ENCODE measurements around the gene SSRP1. TPM values are rescaled to one million over a fixed set of nuclear protein-coding genes. Genes with fewer than 3 reads are reported as not detected.
A peak's percentile ranks its signal among the peaks of the same experiment; 100 is the strongest.

SSRP1 gene
- total and polyA plus RNA-seq, 7 experiments from 2014 or later, result 34.3 to 146 (median 54.7) TPM

DNA sequence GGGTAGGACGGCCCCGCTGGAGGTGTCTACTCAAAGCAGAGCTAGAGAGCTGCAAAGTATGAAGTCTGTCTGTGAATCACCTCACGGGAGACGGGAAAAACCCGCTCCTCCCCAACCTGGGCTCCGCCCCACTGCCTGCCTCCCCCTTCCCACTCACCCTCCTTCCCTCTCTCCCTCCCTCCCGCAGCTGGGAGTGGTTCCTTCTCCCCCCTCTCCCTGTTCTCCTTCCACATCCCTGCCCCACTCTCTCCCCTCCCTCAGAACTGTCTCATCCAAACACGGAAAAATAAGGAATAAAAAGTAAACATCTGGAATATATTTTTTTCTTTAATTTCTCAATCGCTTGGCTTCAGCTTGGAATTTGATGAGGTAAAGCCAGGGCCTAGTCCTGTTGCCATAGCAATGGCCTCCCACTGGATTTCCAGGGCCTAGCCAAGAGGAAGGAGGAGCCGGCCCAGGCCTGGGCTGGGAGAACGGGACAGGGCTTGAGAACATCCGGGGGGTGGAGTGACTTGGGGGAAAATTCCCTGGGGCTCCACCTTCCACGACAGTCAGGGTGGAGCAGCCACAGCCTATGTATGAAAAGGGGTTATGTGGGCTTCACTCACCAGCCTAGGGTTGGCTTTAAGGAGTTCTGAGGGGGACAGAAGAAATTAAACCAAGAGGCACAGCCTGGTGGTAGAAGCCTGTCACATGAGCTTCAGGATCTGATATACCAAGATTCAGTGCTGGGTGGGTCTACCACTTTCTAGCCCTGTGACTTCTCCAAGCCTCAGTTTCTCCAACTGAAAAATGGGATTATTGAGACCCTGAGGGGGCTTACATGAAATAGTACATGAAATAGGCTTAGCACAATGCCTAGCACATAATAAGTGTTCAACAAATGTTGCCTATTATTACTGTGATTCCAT, 13.2 kb downstream of the SSRP1 start:
- H3K9me3 Mint-ChIP-seq, result no peaks in the 10 kb centered on the region
- H3K9me3 ChIP-seq (ENCODE audit: control insufficient read depth in 2 of 3, low read length in 3 of 3), result no peaks in the 10 kb centered on the region
- no peak overlapping the region for H3K27ac ChIP-seq (ENCODE audit: low read depth, low read length)
- ATAC-seq, result no peak
- H3K36me3 Mint-ChIP-seq, result peaks cover 6 to 20% (median 14%) of the 10 kb centered on the region in 5 donors
- intact Hi-C loops (cut with micrococcal nuclease), result loop anchor here in 1 of 2 donors (10.0 kb wide), 2 partner anchors 242 to 1822 kb away; partner anchors contain the start of genes FAM111A and UBE2L6
- no peaks in the 10 kb centered on the region for H3K27me3 Mint-ChIP-seq
- H3K27me3 ChIP-seq (ENCODE audit: control insufficient read depth in 2 of 2, insufficient read depth in 2 of 2, low read length in 2 of 2), result no peaks in the 10 kb centered on the region
- ChIA-PET CTCF (no interaction called here), POLR2A (interaction anchor here (0.6 to 1.0 kb wide), 3 partner anchors 11 to 74 kb away, joined by 3 read pairs; no protein-coding TSS in a partner anchor)
- H3K27ac Mint-ChIP-seq, result peak overlapping the region; percentile 51 to 90 (median 76)
- peaks cover 30 to 56% (median 47%) of the 10 kb centered on the region in 7 donors for H3K4me1 Mint-ChIP-seq
- peaks cover 0 to 15% (median 7%) of the 10 kb centered on the region in 3 experiments for H3K36me3 ChIP-seq (ENCODE audit: control insufficient read depth in 2 of 3, insufficient read depth in 3 of 3, low read length in 3 of 3)
- H3K4me3 ChIP-seq (ENCODE audit: low read length), result no peak overlapping the region
- DNase-seq, result no peak
- H3K4me3 Mint-ChIP-seq, result peak overlapping the region; percentile 47 to 95 (median 89)
- peaks cover 8 to 14% of the 10 kb centered on the region in 2 donors for H3K4me1 ChIP-seq (ENCODE audit: control insufficient read depth in 2 of 2, insufficient read depth in 2 of 2, low read length in 2 of 2)

DNA sequence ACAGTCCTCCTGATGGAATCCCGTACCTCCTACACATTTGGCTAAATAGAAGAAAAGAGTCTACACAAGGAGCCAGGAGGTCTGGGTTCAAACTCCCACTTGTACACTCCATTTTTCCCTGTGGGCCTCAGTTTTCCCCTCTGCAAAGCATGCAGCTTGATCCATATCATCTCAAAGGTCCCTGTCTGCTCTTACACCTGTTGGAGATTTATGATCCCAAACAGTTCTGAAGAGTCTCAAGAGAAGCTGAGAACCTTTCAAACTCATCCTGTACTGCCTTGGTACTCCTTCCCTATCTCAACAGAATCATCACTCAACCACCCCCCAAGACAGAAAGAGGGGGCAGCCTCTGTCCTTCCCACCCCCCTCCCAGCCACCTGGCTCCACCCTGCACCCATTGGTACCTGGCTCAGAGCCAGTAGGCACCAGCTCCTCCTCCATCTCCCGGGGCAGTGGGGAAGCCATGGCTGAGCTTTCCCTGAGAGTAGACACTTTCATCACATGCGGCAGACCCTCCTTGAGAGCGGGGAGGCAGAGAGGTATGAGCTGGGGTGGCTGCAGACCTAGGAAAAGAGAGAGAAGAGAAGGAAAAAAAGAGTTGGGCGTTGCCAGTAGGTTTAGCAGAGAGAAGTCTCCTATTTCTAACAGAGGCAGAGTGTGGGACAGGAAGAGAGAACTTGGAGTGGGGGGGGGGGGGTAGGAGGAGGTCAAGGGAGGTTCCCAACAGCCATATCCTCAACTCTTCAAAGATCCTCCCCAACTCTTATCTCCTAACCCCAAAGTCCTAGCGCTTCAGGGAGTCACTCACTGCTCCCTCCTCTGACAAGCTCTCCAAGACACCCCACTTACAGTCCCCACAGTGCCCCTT, 14.1 kb downstream of the SSRP1 start:
- Histone ChIP-seq H3K9me3 (ENCODE audit: control insufficient read depth in 2 of 3, low read length in 3 of 3) (no peaks in the 10 kb centered on the region), H3K4me1 (ENCODE audit: control insufficient read depth in 2 of 2, insufficient read depth in 2 of 2, low read length in 2 of 2) (peaks cover 8 to 14% of the 10 kb centered on the region in 2 donors), H3K27me3 (ENCODE audit: control insufficient read depth in 2 of 2, insufficient read depth in 2 of 2, low read length in 2 of 2) (no peaks in the 10 kb centered on the region), H3K36me3 (ENCODE audit: control insufficient read depth in 2 of 3, insufficient read depth in 3 of 3, low read length in 3 of 3) (peaks cover 0 to 15% (median 0%) of the 10 kb centered on the region in 3 experiments), H3K27ac (ENCODE audit: low read depth, low read length) (no peak overlapping the region), H3K4me3 (ENCODE audit: low read length) (no peak overlapping the region)
- Mint-ChIP-seq H3K27me3 (no peaks in the 10 kb centered on the region), H3K4me1 (peaks cover 26 to 47% (median 39%) of the 10 kb centered on the region in 7 donors), H3K27ac (peak overlapping the region in 6 of 9 donors; percentile 28 to 90 (median 48)), H3K36me3 (peaks cover 0 to 11% (median 7%) of the 10 kb centered on the region in 5 donors), H3K4me3 (peak overlapping the region in 2 of 10 donors; percentile 44 to 72), H3K9me3 (no peaks in the 10 kb centered on the region)
- CTCF ChIA-PET, result interaction anchor here (0.7 kb wide), 1 partner anchor 207 kb away, joined by 3 read pairs; no protein-coding TSS in a partner anchor
- POLR2A ChIA-PET, result interaction anchor here (1.0 kb wide), 1 partner anchor 10 kb away, joined by 3 read pairs; no protein-coding TSS in a partner anchor
- no peak for DNase-seq
- intact Hi-C loops (cut with micrococcal nuclease), result loop anchor here in 1 of 2 donors (10.0 kb wide), 2 partner anchors 243 to 1823 kb away; partner anchors contain the start of genes FAM111A and UBE2L6
- ATAC-seq, result no peak

DNA sequence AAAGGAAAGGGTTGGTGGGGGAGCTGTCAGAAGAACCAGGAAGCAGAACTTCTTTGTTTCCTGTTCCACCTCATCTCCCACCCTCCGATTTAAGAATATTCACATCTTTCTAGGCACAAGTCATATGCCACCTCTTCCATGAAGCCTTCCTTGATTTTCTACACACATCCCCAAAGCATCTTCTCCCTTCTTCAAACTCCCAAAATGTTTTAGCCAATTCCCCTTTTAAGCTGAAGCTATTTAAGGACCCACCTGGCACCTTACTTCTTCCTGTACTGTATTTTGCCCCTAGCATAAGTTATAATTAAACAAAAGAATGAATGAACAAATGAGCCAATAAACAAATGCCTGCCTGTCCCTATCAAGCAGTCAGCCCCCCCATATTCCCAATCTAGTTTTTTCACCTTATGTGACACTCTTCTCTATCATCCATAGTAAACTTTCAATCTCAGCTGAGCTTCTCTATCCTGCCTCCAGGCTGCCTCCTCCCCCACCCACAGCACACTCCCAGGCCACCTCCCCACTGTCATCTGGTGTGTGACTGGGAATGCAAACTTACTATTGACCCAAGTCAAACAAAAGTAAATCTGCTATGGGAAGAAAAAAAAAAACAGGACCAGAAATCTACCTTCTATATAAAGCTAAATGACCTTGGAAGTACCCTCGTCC, 14.8 kb downstream of the SSRP1 start:
- peak overlapping the region in 1 of 10 donors; percentile 16 for H3K4me3 Mint-ChIP-seq
- Histone ChIP-seq H3K36me3 (ENCODE audit: control insufficient read depth in 2 of 3, insufficient read depth in 3 of 3, low read length in 3 of 3) (peaks cover 0 to 15% (median 0%) of the 10 kb centered on the region in 3 experiments), H3K9me3 (ENCODE audit: control insufficient read depth in 2 of 3, low read length in 3 of 3) (no peaks in the 10 kb centered on the region), H3K4me1 (ENCODE audit: control insufficient read depth in 2 of 2, insufficient read depth in 2 of 2, low read length in 2 of 2) (peaks cover 4 to 9% of the 10 kb centered on the region in 2 donors), H3K27me3 (ENCODE audit: control insufficient read depth in 2 of 2, insufficient read depth in 2 of 2, low read length in 2 of 2) (no peaks in the 10 kb centered on the region), H3K27ac (ENCODE audit: low read depth, low read length) (no peak overlapping the region), H3K4me3 (ENCODE audit: low read length) (no peak overlapping the region)
- H3K36me3 Mint-ChIP-seq, result peaks cover 0 to 7% (median 5%) of the 10 kb centered on the region in 5 donors
- ChIA-PET POLR2A (no interaction called here), CTCF (no interaction called here)
- H3K27ac Mint-ChIP-seq, result peak overlapping the region in 3 of 9 donors; percentile 3 to 68 (median 44)
- H3K27me3 Mint-ChIP-seq, result no peaks in the 10 kb centered on the region
- DNase-seq (no peak), ATAC-seq (no peak)
- intact Hi-C loops (cut with micrococcal nuclease), result loop anchor here in 1 of 2 donors (10.0 kb wide), 2 partner anchors 244 to 1824 kb away; partner anchors contain the start of genes FAM111A and UBE2L6
- peaks cover 21 to 40% (median 32%) of the 10 kb centered on the region in 7 donors for H3K4me1 Mint-ChIP-seq
- no peaks in the 10 kb centered on the region for H3K9me3 Mint-ChIP-seq

DNA sequence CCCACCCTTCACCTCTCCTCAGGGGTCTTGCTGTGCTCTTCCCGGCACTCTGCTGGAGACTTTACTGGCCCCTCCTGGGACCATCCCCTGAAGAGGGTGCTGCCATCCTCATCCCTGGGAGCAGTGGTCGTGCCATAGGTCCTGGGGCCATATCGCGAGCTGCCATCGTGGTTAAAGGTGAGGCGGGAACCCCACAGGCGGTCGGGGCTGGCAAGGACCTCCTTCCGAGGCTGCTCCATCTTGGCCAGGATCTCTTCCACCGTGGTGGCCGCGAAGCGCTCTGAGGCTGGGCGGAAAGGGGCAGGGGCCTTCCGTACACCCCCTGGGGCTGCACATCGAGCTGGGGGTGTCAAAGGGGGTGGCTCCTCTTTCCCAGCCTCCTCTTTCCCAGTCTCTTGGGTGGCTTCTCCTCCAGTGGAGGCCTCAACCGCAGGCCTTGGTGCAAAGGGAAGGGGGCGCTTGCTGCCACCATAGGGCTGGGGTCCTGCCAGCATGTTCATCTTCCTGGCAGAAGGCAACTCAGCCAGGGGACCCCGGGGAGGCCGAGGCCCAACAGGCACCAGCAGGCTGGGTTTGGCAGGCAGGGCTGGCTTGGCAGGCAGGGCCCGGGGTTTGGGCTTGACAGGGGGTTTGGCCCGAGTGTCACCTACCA, 15.5 kb downstream of the SSRP1 start:
- H3K27ac ChIP-seq (ENCODE audit: low read depth, low read length), result no peak overlapping the region
- H3K4me1 ChIP-seq (ENCODE audit: control insufficient read depth in 2 of 2, insufficient read depth in 2 of 2, low read length in 2 of 2), result peaks cover 0 to 4% of the 10 kb centered on the region in 2 donors
- no peaks in the 10 kb centered on the region for H3K9me3 ChIP-seq (ENCODE audit: control insufficient read depth in 2 of 3, low read length in 3 of 3)
- no peaks in the 10 kb centered on the region for H3K27me3 Mint-ChIP-seq
- ATAC-seq (no peak), DNase-seq (no peak)
- peaks cover 0 to 15% (median 0%) of the 10 kb centered on the region in 3 experiments for H3K36me3 ChIP-seq (ENCODE audit: control insufficient read depth in 2 of 3, insufficient read depth in 3 of 3, low read length in 3 of 3)
- CTCF ChIA-PET, result no interaction called here
- H3K9me3 Mint-ChIP-seq, result no peaks in the 10 kb centered on the region
- no peak overlapping the region for H3K4me3 Mint-ChIP-seq
- peaks cover 0 to 7% (median 5%) of the 10 kb centered on the region in 5 donors for H3K36me3 Mint-ChIP-seq
- no peaks in the 10 kb centered on the region for H3K27me3 ChIP-seq (ENCODE audit: control insufficient read depth in 2 of 2, insufficient read depth in 2 of 2, low read length in 2 of 2)
- H3K4me3 ChIP-seq (ENCODE audit: low read length), result no peak overlapping the region
- H3K4me1 Mint-ChIP-seq, result peaks cover 14 to 33% (median 25%) of the 10 kb centered on the region in 7 donors
- H3K27ac Mint-ChIP-seq, result no peak overlapping the region
- intact Hi-C loops (cut with micrococcal nuclease), result loop anchor here in 1 of 2 donors (10.0 kb wide), 2 partner anchors 245 to 1825 kb away; partner anchors contain the start of genes FAM111A and UBE2L6
- POLR2A ChIA-PET, result no interaction called here

DNA sequence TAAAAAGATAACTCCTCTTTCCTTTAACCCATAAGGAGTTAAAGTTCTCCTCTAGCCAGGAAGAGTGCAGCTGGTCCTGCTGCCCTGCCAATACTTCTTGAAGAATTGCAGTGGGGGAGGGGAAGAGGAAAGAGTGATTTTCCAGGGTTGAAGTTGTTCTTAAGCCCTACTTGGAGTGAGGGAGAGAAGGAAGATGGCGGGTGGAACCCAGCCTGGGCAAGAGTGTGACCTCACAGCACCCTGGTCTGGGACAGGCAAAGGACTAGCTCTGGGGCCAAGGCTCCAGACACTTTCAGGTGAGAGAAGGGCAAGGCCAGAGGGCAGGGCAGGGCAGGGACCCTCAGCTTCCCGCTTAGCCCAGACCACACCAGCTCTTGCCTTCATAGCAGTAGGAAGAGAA, 17.5 kb downstream of the SSRP1 start:
- Mint-ChIP-seq H3K36me3 (peaks cover 0 to 11% (median 4%) of the 10 kb centered on the region in 5 donors), H3K27me3 (no peaks in the 10 kb centered on the region), H3K4me1 (peaks cover 13 to 21% (median 14%) of the 10 kb centered on the region in 7 donors), H3K4me3 (no peak overlapping the region), H3K27ac (no peak overlapping the region), H3K9me3 (no peaks in the 10 kb centered on the region)
- intact Hi-C loops (cut with micrococcal nuclease), result no loop called here
- no peaks in the 10 kb centered on the region for H3K9me3 ChIP-seq (ENCODE audit: control insufficient read depth in 2 of 3, low read length in 3 of 3)
- H3K36me3 ChIP-seq (ENCODE audit: control insufficient read depth in 2 of 3, insufficient read depth in 3 of 3, low read length in 3 of 3), result peaks cover 0 to 28% (median 0%) of the 10 kb centered on the region in 3 experiments
- H3K27me3 ChIP-seq (ENCODE audit: control insufficient read depth in 2 of 2, insufficient read depth in 2 of 2, low read length in 2 of 2), result no peaks in the 10 kb centered on the region
- ChIA-PET CTCF (no interaction called here), POLR2A (no interaction called here)
- H3K4me1 ChIP-seq (ENCODE audit: control insufficient read depth in 2 of 2, insufficient read depth in 2 of 2, low read length in 2 of 2), result no peaks in the 10 kb centered on the region
- DNase-seq, result no peak
- ATAC-seq, result no peak
- no peak overlapping the region for H3K27ac ChIP-seq (ENCODE audit: low read depth, low read length)
- H3K4me3 ChIP-seq (ENCODE audit: low read length), result no peak overlapping the region

All from naive thymus-derived CD4-positive, alpha-beta T cell (primary cell).